GM12891 (cell line): Measurements from ENCODE around the gene HTD2. TPM values are rescaled to one million over a fixed set of nuclear protein-coding genes. Genes with fewer than 3 reads are reported as not detected.
"Not testable (repeated sequence)": the region's sequence is repeated elsewhere in the genome, so short reads cannot be mapped to it uniquely, and the experiment has no call there.

ENCODE experiments used
- DNase-seq: peaks from one replicate; pipeline ENCODE4 v3.0.0; 2011; ENCODE audit warnings: low spot score; ENCODE audit not compliant: insufficient read length
- FAIRE-seq: peaks from 2 replicates; lab custom pipeline; 2011; peaks lifted over from hg19 to GRCh38; lab: Jason Lieb, UNC
- PAX5 ChIP-seq: IDR thresholded peaks from 2 replicates; pipeline ENCODE4 v1.6.1; 2011; ENCODE audit warnings: low read length, moderate library complexity, mild to moderate bottlenecking; ENCODE audit not compliant: insufficient read depth, severe bottlenecking
- POLR2A ChIP-seq: IDR thresholded peaks from 2 replicates; pipeline ENCODE4 v1.6.1; 2011; ENCODE audit warnings: low read depth, low read length, control low read depth
- POLR2AphosphoS5 ChIP-seq: IDR thresholded peaks from 2 replicates; pipeline ENCODE4 v1.6.1; 2011; ENCODE audit warnings: low read depth, low read length, control low read depth
- POU2F2 ChIP-seq: IDR thresholded peaks from 2 replicates; pipeline ENCODE4 v1.6.1; 2011; ENCODE audit warnings: low read depth, mild to moderate bottlenecking, control low read depth, low read length, moderate library complexity
- SPI1 ChIP-seq: IDR thresholded peaks from 2 replicates; pipeline ENCODE4 v1.6.1; 2011; ENCODE audit warnings: low read depth, low read length, control low read depth
- TAF1 ChIP-seq: IDR thresholded peaks from 2 replicates; pipeline ENCODE4 v1.6.1; 2011; ENCODE audit warnings: low read depth, low read length, control low read depth
- polyA plus RNA-seq: library from polyadenylated mRNA; unstranded; fragments of >200 nt; gene quantifications from one replicate; pipeline ENCODE4 v1.2.1, GENCODE V29; 2012; ENCODE audit warnings: low read depth, missing spikeins, inconsistent platforms; ENCODE audit not compliant: missing spikeins

The HTD2 gene
- polyA plus RNA-seq: 2.8 TPM

DNA sequence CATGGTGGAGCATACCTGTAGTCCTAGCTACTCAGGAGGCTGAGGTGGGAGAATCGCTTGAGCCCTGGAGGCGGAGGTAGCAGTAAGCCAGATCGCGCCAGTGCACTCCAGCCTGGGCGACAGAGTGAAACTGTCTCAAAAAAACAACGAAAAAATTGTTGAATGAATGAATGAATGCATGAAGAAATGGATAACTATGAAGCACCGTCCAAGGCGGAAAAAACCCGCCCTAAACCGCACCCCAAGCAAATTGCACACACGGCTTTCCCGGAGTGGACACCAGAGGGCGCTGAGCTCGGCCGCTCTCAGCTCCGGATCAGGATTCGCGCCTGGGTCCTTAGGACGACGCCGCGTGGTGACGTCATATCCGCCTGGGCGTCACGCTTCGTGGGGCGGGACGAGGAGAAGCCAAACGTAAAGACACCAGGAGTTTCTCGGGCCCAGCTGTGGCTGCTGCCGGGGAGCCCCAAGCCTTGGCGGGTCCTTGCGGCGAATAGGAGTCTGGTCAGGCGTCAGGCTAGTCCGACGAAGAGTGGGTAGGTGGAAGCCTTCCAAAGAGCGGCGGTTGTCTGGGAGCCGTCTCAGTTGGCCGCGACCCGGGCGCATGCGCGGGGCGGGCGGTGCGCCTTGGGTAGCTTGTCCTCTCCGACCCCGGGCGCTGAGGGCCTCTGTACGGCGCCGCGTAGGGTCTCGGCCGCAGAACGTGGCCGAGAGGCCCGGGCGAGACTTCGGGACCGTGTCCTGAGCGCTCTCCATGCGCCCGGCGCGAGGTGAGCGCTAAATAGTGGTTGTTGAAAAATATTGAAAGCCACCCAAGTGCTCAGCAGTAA is at the start of gene HTD2, which contains the start of gene RPP14:
Gene HTD2 (plus strand): TSS at position 639 of the 830 bp plus-strand sequence. CDS start 11,094 bp downstream, outside the sequence.
Gene RPP14 (plus strand): TSS at position 364 of the 830 bp plus-strand sequence. CDS start 4,085 bp downstream, outside the sequence.
- TF ChIP-seq TAF1 (peak; percentile 75), SPI1 (no peak), POLR2AphosphoS5 (peak; percentile 75; the same call in 1 of the 2 replicates), PAX5 (peak; percentile 98), POLR2A (peak; percentile 81), POU2F2 (peak; percentile 76; the same call in 1 of the 2 replicates)
- peak; percentile 88 for DNase-seq
- peak; percentile 97 for FAIRE-seq

DNA sequence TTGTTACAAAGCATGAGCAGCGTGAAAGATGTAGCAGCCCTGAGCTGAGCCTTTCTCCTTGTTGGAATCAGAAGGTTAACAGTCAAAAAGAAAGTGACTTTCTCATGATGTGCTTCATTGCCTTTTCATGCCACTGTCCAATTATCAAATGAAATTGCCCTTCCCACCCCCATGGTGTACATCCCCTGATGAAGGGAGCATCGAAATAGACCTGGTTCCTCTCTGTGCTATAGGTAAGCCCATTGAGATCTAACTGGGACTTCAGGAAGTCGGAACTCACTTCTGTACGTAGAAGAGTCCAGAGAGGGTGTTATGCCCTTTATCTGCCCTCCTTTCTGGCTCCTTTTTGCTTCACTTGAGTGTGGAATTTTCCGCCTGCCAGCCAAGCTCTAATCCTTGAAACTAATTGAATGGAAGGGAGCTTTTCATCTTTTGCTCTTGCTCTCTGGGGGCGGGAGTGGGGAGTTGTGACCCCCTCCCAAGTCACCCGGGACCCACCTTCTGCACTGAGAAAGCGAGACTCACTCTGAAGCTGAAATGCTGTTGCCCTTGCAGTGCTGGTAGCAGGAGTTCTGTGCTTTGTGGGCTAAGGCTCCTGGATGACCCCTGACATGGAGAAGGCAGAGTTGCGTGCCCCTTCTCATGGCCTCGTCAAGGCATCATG is 47.8 kb upstream of the HTD2 start:
- DNase-seq (no peak), FAIRE-seq (peak; percentile 48)
- no peak for TF ChIP-seq POLR2A

DNA sequence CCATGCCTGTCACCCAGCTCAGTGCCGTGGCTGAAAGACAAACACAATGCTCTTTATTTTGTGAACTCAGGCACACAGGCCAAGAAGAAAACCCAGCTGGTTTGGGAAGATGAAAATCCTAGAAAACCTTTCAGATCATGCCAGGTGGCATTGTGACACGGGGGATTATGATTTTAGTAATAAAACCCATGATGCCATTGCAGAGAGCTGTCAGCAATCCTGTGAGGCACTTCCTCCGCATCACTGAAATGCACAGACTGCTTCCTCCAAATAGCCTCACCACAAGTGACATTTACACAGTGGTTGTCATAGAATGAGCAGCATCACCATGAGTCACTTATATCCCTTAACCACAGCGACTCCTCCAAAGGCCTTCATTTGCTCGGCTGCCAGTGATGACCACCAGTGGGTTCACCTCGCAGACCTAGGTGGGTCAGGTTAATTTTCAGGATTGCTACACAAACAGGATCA is 46.0 kb upstream of the HTD2 start:
- DNase-seq (no peak), FAIRE-seq (peak; percentile 47)
- no peak for TF ChIP-seq PAX5
- no peak for TF ChIP-seq POLR2AphosphoS5
- TF ChIP-seq SPI1: no peak
- no peak for TF ChIP-seq POLR2A
- no peak for TF ChIP-seq TAF1
- TF ChIP-seq POU2F2: no peak

DNA sequence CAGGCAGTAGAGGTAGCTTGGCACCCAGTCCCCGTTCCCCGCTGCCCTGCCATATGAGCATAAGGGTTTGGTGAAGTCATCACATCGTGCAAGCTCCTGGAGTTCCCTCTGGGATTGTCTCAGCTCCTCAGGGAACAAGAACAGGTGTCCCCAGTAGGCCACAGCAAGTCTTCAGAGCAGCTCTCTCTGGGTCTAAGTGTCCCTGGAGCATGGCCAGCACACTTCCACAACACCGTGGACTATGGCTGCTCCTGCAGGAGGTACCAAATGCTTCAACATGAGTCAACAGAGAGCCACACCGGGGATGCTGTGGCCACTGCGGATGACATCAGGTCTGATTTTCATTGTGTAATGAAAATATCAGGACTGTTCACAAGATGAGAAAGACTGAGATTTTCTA is 45.6 kb upstream of the HTD2 start:
- DNase-seq: no peak
- no peak for TF ChIP-seq POLR2A
- no peak for TF ChIP-seq PAX5
- no peak for TF ChIP-seq SPI1
- FAIRE-seq: no peak

DNA sequence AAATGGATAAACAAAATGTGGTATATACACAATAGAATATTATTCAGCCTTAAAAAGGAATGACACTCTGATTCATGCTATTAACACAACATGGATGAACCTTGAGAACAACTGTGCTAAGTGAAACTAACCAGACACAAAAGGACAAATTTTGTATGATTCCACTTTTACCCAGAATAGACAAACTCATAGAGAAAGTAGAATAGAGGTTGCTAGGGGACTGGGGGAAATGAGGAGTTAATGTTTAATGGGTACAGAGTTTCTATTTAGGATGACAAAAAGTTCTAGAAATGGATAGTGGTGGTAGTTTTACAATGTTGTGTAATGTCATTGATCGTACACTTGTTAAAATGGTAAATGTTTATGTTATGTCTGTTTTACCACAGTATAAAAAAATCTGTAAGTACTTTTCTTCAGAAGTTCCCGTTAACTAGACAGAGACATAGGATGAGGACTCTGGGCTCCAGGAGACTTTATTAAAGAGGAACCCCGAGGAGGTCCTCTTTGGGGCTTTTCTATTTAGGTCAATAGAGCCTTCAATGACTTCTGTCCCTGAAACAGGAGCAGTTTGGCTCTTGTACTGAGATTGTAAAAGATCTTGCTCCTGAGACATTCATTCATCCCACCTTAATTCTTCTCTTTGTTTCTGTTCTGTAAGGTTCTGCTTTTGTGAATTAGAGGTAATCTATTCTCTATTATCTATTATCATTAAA is 44.2 kb upstream of the HTD2 start:
- TF ChIP-seq PAX5: no peak
- TF ChIP-seq POLR2A: no peak
- no peak for TF ChIP-seq POLR2AphosphoS5
- no peak for TF ChIP-seq TAF1
- TF ChIP-seq SPI1: no peak
- no peak for TF ChIP-seq POU2F2
- DNase-seq (no peak), FAIRE-seq (no peak)

DNA sequence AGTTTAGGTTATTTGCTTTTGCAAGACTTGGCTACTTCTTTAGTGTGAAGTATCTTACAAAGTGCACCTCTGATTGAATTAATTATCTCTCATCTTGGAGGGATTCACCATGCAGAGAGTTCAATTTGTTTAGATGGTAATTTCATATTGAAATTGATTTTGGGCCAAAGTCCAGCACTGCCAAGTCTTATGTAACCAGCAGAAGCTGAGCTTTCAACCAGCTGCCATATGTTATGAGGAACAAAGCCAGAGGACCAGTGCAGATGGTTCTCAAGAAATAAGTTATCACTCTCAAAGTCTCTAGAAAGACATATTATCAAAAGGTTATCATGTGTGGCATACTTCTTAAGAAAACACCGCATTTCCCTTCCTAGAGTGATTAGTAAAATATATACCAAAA is 39.7 kb upstream of the HTD2 start:
- no peak for FAIRE-seq
- TF ChIP-seq POU2F2 (no peak), POLR2AphosphoS5 (no peak), TAF1 (no peak), SPI1 (no peak), POLR2A (no peak), PAX5 (no peak)
- DNase-seq: no peak

DNA sequence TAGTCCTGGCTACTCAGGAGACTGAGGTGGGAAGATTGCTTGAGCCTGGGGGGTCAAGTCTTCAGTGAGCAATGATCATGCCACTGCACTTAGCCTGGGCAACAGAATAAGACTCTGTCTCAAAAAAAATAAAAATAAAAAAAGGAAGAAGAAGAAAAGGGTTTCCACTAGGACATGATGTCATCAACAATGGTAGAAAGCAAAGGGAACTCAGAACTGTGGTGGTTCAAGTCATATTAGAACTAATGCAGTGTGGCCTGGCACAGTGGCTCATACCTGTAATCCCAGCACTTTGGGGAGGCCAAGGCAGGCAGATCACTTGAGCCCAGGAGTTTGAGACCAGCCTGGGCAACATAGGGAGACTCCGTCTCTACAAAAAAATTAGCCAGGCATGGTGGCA is 38.8 kb upstream of the HTD2 start:
- DNase-seq, FAIRE-seq: not testable (repeated sequence)

DNA sequence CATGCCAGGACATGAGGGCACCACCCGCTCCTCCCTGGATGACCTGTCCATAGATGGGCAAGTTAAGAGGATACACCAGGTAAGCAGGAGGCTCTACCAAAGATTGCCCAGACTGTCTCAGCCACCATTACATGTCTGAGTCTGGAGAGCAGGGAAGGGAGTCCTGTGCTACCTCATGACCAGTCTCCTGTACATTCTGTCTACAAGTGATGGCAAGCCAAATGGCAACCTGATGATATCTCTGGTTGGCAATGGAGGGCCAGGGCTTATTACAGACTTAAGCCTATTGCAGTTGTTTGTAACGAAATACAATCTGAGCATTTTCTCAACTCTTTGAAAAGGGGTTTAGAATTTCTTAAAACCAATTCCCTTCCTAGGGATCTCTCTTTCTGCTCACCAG is 37.0 kb upstream of the HTD2 start:
- no peak for DNase-seq
- no peak for FAIRE-seq
- TF ChIP-seq POLR2AphosphoS5: no peak
- TF ChIP-seq SPI1: no peak
- TF ChIP-seq POLR2A: no peak
- TF ChIP-seq POU2F2: no peak
- TF ChIP-seq TAF1: no peak
- TF ChIP-seq PAX5: no peak

DNA sequence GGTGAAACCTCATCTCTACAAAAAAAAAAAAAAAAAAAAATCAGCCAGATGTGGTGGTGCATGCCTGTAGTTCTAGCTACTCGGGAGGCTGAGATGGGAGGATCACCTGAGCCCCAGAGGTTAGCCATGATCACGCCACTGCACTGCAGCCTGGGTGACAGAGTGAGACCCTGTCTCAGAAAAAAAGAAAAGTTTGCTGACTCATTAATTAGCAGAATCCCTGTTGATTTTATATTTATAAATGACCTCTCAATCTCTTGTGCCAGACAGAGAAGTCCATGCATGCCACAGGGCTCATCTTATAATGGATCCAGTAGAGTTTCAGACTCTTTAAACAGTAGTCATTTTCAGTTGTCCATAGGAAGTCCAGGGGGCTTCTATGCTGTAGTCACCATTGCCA is 35.8 kb upstream of the HTD2 start:
- FAIRE-seq (no peak), DNase-seq (no peak)
- TF ChIP-seq POLR2A (no peak), POLR2AphosphoS5 (no peak), TAF1 (no peak), POU2F2 (no peak), SPI1 (no peak)

DNA sequence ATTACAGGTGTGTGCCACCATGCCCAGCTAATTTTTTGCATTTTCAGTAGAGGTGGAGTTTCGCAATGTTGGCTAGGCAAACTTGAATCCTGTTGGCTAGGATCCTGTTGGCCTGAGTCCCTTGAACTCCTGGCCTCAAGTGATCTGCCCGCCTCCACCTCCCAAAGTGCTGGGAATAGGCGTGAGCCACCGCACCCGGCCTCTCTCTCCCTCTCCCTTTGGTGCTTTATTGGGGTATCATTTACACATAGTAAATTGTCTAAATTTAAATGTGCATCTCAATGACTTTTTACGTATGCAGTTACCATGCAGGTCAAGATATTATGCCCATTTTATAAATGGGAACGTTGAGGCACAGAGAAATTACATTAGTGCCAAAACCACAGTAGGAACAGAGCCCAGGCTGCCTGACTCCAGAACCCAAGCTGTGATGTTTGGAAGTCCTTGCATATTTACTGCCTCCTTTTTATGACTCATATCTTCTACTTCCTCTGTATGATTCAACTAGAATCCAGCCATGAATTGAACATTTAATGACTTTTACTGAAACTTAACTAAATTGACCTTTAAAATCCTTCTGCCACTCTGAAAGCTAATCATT is 34.3 kb upstream of the HTD2 start:
- TF ChIP-seq POLR2AphosphoS5: no peak
- TF ChIP-seq POLR2A: no peak
- TF ChIP-seq TAF1: no peak
- no peak for TF ChIP-seq PAX5
- no peak for TF ChIP-seq SPI1
- TF ChIP-seq POU2F2: no peak
- no peak for DNase-seq
- no peak for FAIRE-seq

DNA sequence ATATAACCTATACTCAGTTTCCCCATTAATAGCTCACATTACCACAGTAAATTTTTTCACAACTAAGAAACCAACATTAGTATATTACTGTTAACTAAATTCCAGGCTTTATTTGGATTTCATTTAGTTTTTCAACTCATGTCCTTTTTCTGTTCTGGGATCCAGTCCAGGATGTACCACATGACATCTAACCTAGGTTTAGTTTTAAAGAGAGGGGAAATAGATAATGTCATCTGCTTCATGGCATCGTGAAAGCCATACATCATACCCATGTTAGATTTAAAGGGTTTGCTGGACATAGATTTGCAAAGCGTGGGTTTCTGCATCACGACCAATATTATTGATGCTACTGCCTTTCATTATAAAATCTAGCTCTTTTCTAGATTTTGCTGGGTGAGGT is 33.4 kb upstream of the HTD2 start:
- DNase-seq (no peak), FAIRE-seq (no peak)

DNA sequence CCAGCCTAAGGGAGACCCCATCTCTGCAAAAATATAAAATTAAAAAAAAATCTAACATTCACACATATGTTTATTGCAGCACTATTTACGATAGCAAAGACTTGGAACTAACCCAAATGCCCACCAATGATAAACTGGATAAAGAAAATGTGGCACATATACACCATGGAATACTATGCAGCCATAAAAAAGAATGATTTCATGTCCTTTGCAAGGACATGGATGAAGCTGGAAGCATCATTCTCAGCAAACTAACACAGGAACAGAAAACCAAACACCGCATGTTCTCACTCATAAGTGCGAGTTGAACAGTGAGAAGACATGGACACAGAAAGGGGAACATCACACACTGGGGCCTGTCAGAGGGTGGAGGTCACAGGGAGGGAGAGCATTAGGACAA is 33.0 kb upstream of the HTD2 start:
- not testable (repeated sequence) for DNase-seq, FAIRE-seq

More for the DNA sequence above, 33.4 kb upstream of the HTD2 start:
- TF ChIP-seq POLR2A (no peak), POLR2AphosphoS5 (no peak), TAF1 (no peak), POU2F2 (no peak)
